Activated naive CD8-positive, alpha-beta T cell treated with anti-CD3 and anti-CD28 coated beads for 36 hours (primary cell): Measurements from ENCODE around the gene TIMD4. TPM values are rescaled to one million over a fixed set of nuclear protein-coding genes. Genes with fewer than 3 reads are reported as not detected.
"Not testable (repeated sequence)": the region's sequence is repeated elsewhere in the genome, so short reads cannot be mapped to it uniquely, and the experiment has no call there.

ENCODE experiments used
- DNase-seq: peaks from one replicate; pipeline ENCODE4 v3.0.0; 2021
- H3K27ac Mint-ChIP-seq: one replicate; pipeline ENCODE4 v1.8.0; 2022; ENCODE audit warnings: mild to moderate bottlenecking, moderate library complexity, mixed read lengths
- H3K27me3 Mint-ChIP-seq: one replicate; pipeline ENCODE4 v1.8.0; 2022; ENCODE audit warnings: mild to moderate bottlenecking, mixed read lengths
- H3K36me3 Mint-ChIP-seq: one replicate; pipeline ENCODE4 v1.8.0; 2021; ENCODE audit warnings: mild to moderate bottlenecking, mixed read lengths
- H3K4me1 Mint-ChIP-seq: one replicate; pipeline ENCODE4 v1.8.0; 2021; ENCODE audit warnings: mixed read lengths
- H3K4me3 Mint-ChIP-seq: one replicate; pipeline ENCODE4 v1.8.0; 2022; ENCODE audit warnings: mild to moderate bottlenecking, moderate library complexity, mixed read lengths
- H3K9me3 Mint-ChIP-seq: one replicate; pipeline ENCODE4 v1.8.0; 2022; ENCODE audit warnings: mixed read lengths
- total RNA-seq, 2 experiments: library from RNA; stranded (reverse); gene quantifications; one replicate each; pipeline ENCODE4 v1.2.3, GENCODE V29; 2021

Gene TIMD4
- total RNA-seq, result 1 to 10 TPM; 1.2 to 1.3 TPM

- Mint-ChIP-seq H3K4me1 (peaks cover 2% of the 10 kb centered on the region), H3K9me3 (no peaks in the 10 kb centered on the region), H3K4me3 (no peak within 1 kb of the TSS), H3K27me3 (no peaks in the 10 kb centered on the region), H3K36me3 (peaks cover 9% of the 10 kb centered on the region), H3K27ac (no peak within 1 kb of the TSS)
- no peak for DNase-seq
Observed at GRCh38 chr5:156963125-156963524, at the start of gene TIMD4. TSS of gene TIMD4 (minus strand) at chr5:156963226. CDS start at chr5:156963198, 28 bp downstream.

- DNase-seq, result no peak
- peaks cover 14% of the 10 kb centered on the region for H3K9me3 Mint-ChIP-seq
- no peaks in the 10 kb centered on the region for H3K27me3 Mint-ChIP-seq
- peaks cover 20% of the 10 kb centered on the region for H3K36me3 Mint-ChIP-seq
- H3K27ac Mint-ChIP-seq, result no peak overlapping the region
- no peak overlapping the region for H3K4me3 Mint-ChIP-seq
- H3K4me1 Mint-ChIP-seq, result peaks cover 18% of the 10 kb centered on the region
Observed at GRCh38 chr5:157006262-157006661, 43.2 kb upstream of the TIMD4 start.

- Mint-ChIP-seq H3K27me3 (no peaks in the 10 kb centered on the region), H3K4me1 (peaks cover 18% of the 10 kb centered on the region), H3K27ac (no peak overlapping the region), H3K36me3 (peaks cover 26% of the 10 kb centered on the region), H3K9me3 (peaks cover 21% of the 10 kb centered on the region), H3K4me3 (no peak overlapping the region)
- no peak for DNase-seq
Observed at GRCh38 chr5:157004893-157005551, 42.0 kb upstream of the TIMD4 start.

- H3K36me3 Mint-ChIP-seq, result peaks cover 16% of the 10 kb centered on the region
- H3K4me3 Mint-ChIP-seq, result no peak overlapping the region
- H3K4me1 Mint-ChIP-seq, result no peaks in the 10 kb centered on the region
- no peaks in the 10 kb centered on the region for H3K27me3 Mint-ChIP-seq
- H3K27ac Mint-ChIP-seq, result no peak overlapping the region
- peaks cover 11% of the 10 kb centered on the region for H3K9me3 Mint-ChIP-seq
- DNase-seq, result no peak
Observed at GRCh38 chr5:156991714-156992113, 28.7 kb upstream of the TIMD4 start.

DNA sequence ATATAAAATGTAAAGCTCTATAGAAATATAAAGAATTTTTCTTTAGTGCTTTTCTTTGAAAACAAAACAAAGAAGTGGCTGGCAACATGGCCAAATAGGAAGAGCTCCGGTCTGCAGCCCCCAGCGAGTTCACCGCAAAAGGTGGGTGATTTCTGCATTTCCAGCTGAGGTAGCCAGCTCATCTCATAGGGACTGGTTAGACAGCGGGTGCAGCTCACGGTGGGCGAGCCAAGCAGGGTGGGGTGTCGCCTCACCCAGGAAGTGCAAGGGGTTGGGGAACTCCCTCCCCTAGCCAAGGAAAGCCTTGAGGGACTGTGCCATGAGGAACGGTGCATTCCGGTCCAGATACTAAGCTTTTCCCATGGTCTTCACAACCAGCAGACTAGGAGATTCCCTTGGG, 21.0 kb upstream of the TIMD4 start:
- Mint-ChIP-seq H3K4me3 (no peak overlapping the region), H3K36me3 (peaks cover 21% of the 10 kb centered on the region), H3K4me1 (no peaks in the 10 kb centered on the region), H3K27me3 (no peaks in the 10 kb centered on the region), H3K9me3 (peaks cover 10% of the 10 kb centered on the region), H3K27ac (no peak overlapping the region)
- no peak for DNase-seq

DNA sequence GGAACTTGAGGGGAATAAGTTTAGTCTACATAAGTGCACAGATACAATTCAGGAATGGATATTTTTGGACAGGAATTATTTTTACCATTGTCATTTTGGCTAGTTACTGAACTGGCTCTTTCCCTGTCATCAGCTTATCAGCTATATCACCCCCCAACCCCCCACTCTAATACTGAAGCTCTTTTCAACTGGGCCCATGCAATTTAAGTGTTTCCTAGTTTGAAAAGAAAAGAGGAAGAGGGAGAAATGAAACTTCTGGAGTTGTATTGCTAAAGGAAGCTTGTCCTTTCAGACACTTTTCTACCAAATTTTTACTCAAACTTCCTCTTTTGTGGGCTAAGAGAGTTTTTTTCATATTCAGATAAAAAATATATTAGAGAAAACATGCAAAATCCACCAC, 18.5 kb upstream of the TIMD4 start:
- DNase-seq, result no peak
- Mint-ChIP-seq H3K27ac (no peak overlapping the region), H3K9me3 (peaks cover 2% of the 10 kb centered on the region), H3K36me3 (peaks cover 13% of the 10 kb centered on the region), H3K4me1 (no peaks in the 10 kb centered on the region), H3K27me3 (no peaks in the 10 kb centered on the region), H3K4me3 (no peak overlapping the region)

DNA sequence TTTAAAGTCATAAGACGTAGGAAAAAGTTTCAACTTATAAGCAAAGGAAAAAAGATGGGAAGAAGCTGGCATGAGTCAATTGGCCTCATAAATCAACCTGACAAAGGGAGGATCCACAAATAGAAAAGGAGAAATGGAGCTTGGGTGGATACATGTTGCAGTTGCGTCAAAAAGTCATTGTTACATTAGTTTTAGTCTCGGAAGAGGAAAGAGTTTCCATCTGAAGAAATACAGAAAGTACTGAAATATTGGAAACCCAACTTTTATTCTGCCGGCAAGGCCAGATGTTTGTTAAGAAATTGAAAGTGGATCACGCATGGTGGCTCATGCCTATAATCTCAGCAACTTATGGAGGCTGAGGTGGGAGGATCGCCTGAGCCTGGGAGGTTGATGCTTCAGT, 11.3 kb upstream of the TIMD4 start:
- no peak overlapping the region for H3K27ac Mint-ChIP-seq
- H3K4me1 Mint-ChIP-seq, result peaks cover 10% of the 10 kb centered on the region
- peaks cover 1% of the 10 kb centered on the region for H3K9me3 Mint-ChIP-seq
- DNase-seq, result no peak
- H3K4me3 Mint-ChIP-seq, result no peak overlapping the region
- peaks cover 5% of the 10 kb centered on the region for H3K36me3 Mint-ChIP-seq
- no peaks in the 10 kb centered on the region for H3K27me3 Mint-ChIP-seq

GRCh38 chr5:156971848-156972525, 9.0 kb upstream of the TIMD4 start:
- H3K36me3 Mint-ChIP-seq, result peaks cover 5% of the 10 kb centered on the region
- no peaks in the 10 kb centered on the region for H3K27me3 Mint-ChIP-seq
- H3K27ac Mint-ChIP-seq, result no peak overlapping the region
- H3K4me3 Mint-ChIP-seq, result no peak overlapping the region
- peaks cover 1% of the 10 kb centered on the region for H3K9me3 Mint-ChIP-seq
- H3K4me1 Mint-ChIP-seq, result peaks cover 10% of the 10 kb centered on the region
- DNase-seq, result no peak

DNA sequence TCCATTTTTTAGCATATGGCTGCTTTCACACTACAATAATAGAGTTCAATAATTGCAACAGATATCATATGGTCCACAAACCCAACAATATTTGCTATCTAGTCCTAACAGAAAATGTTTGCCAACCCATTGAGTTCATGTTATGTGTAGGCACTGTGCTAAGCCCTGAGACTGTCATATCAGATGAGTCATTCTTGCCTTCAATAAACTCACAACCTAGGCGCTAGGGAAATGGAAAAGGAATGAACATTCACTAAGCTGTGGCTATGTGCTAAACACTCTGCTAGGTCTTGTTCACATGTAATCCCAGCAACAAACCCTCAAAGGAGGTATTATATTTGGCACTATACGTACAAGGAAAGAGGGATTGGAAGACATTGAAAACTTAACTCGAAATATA, 8.4 kb upstream of the TIMD4 start:
- peaks cover 10% of the 10 kb centered on the region for H3K4me1 Mint-ChIP-seq
- H3K27ac Mint-ChIP-seq, result no peak overlapping the region
- H3K36me3 Mint-ChIP-seq, result peaks cover 5% of the 10 kb centered on the region
- no peak for DNase-seq
- no peaks in the 10 kb centered on the region for H3K27me3 Mint-ChIP-seq
- peaks cover 1% of the 10 kb centered on the region for H3K9me3 Mint-ChIP-seq
- H3K4me3 Mint-ChIP-seq, result no peak overlapping the region

DNA sequence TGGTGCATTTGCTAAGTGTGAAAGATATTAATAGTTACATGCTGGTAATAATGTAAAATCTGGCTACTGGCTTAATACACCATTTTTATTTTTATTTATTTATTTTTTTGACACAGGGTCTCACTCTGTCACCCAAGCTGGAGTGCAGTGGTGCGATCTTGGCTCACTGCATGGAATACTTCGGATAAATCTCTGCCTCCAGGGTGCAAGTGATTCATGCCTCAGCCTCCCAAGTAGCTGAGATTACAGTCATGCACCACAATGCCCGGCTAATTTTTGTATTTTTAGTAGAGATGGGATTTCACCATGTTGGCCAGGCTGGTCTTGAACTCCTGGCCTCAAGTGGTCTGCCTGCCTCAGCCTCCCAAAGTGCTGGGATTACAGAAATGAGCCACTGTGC, 4.4 kb upstream of the TIMD4 start:
- not testable (repeated sequence) for H3K4me3 Mint-ChIP-seq, H3K27ac Mint-ChIP-seq

DNA sequence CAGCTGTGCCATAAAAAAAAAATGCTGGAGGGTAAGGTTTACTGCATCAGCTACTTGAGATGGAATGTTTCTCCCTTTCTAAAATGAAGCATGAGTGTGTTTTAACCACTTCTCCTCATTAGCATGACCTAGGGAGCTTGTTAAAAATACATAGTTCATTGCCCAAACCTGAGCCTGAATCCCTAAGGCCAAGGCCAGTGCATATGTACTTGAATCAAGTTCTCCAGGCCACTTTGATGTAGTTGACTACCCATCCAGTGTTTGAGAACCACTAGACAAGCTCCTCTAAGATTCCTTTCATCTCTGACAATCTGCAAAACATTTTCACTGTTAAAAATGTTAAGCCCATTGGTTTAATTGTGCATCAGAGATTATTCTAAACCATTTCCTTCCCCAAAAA, 6.7 kb downstream of the TIMD4 start:
- no peak for DNase-seq
- Mint-ChIP-seq H3K27ac (no peak overlapping the region), H3K36me3 (peaks cover 10% of the 10 kb centered on the region), H3K4me1 (peaks cover 9% of the 10 kb centered on the region), H3K9me3 (no peaks in the 10 kb centered on the region), H3K4me3 (no peak overlapping the region), H3K27me3 (no peaks in the 10 kb centered on the region)

More for the DNA sequence above, 4.4 kb upstream of the TIMD4 start:
- H3K4me1 Mint-ChIP-seq, result peaks cover 10% of the 10 kb centered on the region
- not testable (repeated sequence) for H3K9me3 Mint-ChIP-seq, DNase-seq, H3K36me3 Mint-ChIP-seq, H3K27me3 Mint-ChIP-seq

- H3K9me3 Mint-ChIP-seq, result peaks cover 3% of the 10 kb centered on the region
- no peak overlapping the region for H3K4me3 Mint-ChIP-seq
- DNase-seq, result no peak
- H3K27me3 Mint-ChIP-seq, result no peaks in the 10 kb centered on the region
- H3K36me3 Mint-ChIP-seq, result peaks cover 27% of the 10 kb centered on the region
- no peak overlapping the region for H3K27ac Mint-ChIP-seq
- peaks cover 19% of the 10 kb centered on the region for H3K4me1 Mint-ChIP-seq
Observed at GRCh38 chr5:156951359-156951758, 11.7 kb downstream of the TIMD4 start.

- peaks cover 27% of the 10 kb centered on the region for H3K36me3 Mint-ChIP-seq
- H3K4me3 Mint-ChIP-seq, result no peak overlapping the region
- peaks cover 15% of the 10 kb centered on the region for H3K4me1 Mint-ChIP-seq
- no peak overlapping the region for H3K27ac Mint-ChIP-seq
- peaks cover 3% of the 10 kb centered on the region for H3K9me3 Mint-ChIP-seq
- DNase-seq, result no peak
- H3K27me3 Mint-ChIP-seq, result no peaks in the 10 kb centered on the region
Observed at GRCh38 chr5:156950716-156951115, 12.3 kb downstream of the TIMD4 start.

- Mint-ChIP-seq H3K4me3 (no peak overlapping the region), H3K36me3 (peaks cover 27% of the 10 kb centered on the region), H3K27ac (no peak overlapping the region), H3K9me3 (peaks cover 3% of the 10 kb centered on the region), H3K4me1 (peaks cover 15% of the 10 kb centered on the region), H3K27me3 (no peaks in the 10 kb centered on the region)
- DNase-seq, result no peak
Observed at GRCh38 chr5:156949424-156949823, 13.6 kb downstream of the TIMD4 start.

- peak; percentile 32 for DNase-seq
- Mint-ChIP-seq H3K27me3 (no peaks in the 10 kb centered on the region), H3K9me3 (peaks cover 3% of the 10 kb centered on the region), H3K27ac (no peak overlapping the region), H3K4me1 (peaks cover 16% of the 10 kb centered on the region), H3K36me3 (peaks cover 27% of the 10 kb centered on the region), H3K4me3 (no peak overlapping the region)
Observed at GRCh38 chr5:156947925-156948324, 15.1 kb downstream of the TIMD4 start.

DNA sequence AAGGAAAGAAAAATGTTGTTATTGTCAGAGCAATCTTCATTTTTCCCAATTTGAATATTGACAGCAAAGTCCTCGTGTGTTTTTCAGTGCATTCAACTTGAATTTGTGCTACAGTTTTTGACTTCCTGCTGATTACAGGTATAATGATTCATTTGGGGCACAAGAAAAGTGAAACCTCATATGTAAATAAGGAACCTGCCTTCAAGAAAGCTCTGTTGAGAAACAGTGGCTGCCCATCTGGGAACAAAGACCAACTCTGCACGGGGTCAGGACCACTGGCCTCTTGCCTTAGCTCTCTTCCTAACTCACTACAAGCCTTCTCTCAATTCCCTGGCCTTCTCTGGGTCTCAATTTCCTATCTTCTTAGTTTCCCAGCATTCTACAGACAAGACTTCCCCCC, 21.0 kb downstream of the TIMD4 start:
- H3K27ac Mint-ChIP-seq, result peak overlapping the region; percentile 76
- peaks cover 13% of the 10 kb centered on the region for H3K36me3 Mint-ChIP-seq
- no peaks in the 10 kb centered on the region for H3K27me3 Mint-ChIP-seq
- no peak for DNase-seq
- H3K4me1 Mint-ChIP-seq, result peaks cover 21% of the 10 kb centered on the region
- peak overlapping the region; percentile 2 for H3K4me3 Mint-ChIP-seq
- peaks cover 11% of the 10 kb centered on the region for H3K9me3 Mint-ChIP-seq
